Measurements from ENCODE around the gene SETD4.

- no peak for TF ChIP-seq CTCF (IDR thresholded peaks at IDR 0.05; ENCODE audit: low read depth, low read length)
- TF ChIP-seq EZH2phosphoT487 (IDR thresholded peaks at IDR 0.05; ENCODE audit: low read depth) = no peak
Observed at GRCh38 chr21:36004441-36004840, 55.9 kb downstream of the SETD4 start.
